PFSK-1 (cell line): ENCODE measurements around the gene PDF.

Experiments
- FOXP2 ChIP-seq: optimal IDR thresholded peaks from 2 replicates; pipeline ENCODE3; 2011; ENCODE audit warnings: borderline replicate concordance, control low read depth, inconsistent platforms; ENCODE audit not compliant: insufficient read depth; ENCODE audit errors: extremely low read length, extremely low read depth
- POLR2AphosphoS5 ChIP-seq: IDR thresholded peaks from 2 replicates; pipeline ENCODE4 v1.6.1; 2012; ENCODE audit warnings: low read depth, mild to moderate bottlenecking, control low read depth, low read length, moderate library complexity
- REST ChIP-seq, 2 experiments: IDR thresholded peaks; 2 replicates each; pipeline versions ENCODE4 v1.6.1 to v1.8.0; 2011 to 2012; ENCODE audit warnings: low read depth in 2 of 2, low read length in 2 of 2, control low read depth in 1 of 2, inconsistent platforms in 1 of 2, mild to moderate bottlenecking in 1 of 2, moderate library complexity in 1 of 2; ENCODE audit not compliant: insufficient read depth in 1 of 2
- SIN3A ChIP-seq: IDR thresholded peaks from 2 replicates; pipeline ENCODE4 v1.6.1; 2012; ENCODE audit warnings: mild to moderate bottlenecking, low read length, moderate library complexity, borderline replicate concordance; ENCODE audit not compliant: insufficient read depth
- TAF1 ChIP-seq: IDR thresholded peaks from 2 replicates; pipeline ENCODE4 v1.6.1; 2012; ENCODE audit warnings: low read length, control low read depth, borderline replicate concordance; ENCODE audit not compliant: insufficient read depth

The PDF gene

GRCh38 chr16:69365901-69366300 is 35.5 kb upstream of the PDF start:
- TF ChIP-seq REST (IDR thresholded peaks at IDR 0.05; ENCODE audit: insufficient read depth in 1 of 2, low read depth in 2 of 2, low read length in 2 of 2) (no peak), POLR2AphosphoS5 (no peak), SIN3A (no peak)

- TF ChIP-seq POLR2AphosphoS5: no peak
- TF ChIP-seq REST (IDR thresholded peaks at IDR 0.05; ENCODE audit: insufficient read depth in 1 of 2, low read depth in 2 of 2, low read length in 2 of 2): no peak
- TF ChIP-seq TAF1: no peak
- TF ChIP-seq SIN3A: no peak
- no peak for TF ChIP-seq FOXP2
These were observed 33.7 kb upstream of the PDF start for GRCh38 chr16:69364088-69364487.

- TF ChIP-seq TAF1 (no peak), POLR2AphosphoS5 (no peak), REST (IDR thresholded peaks at IDR 0.05; ENCODE audit: insufficient read depth in 1 of 2, low read depth in 2 of 2, low read length in 2 of 2) (no peak), FOXP2 (no peak), SIN3A (no peak)
These were observed 32.9 kb upstream of the PDF start for GRCh38 chr16:69363281-69363717.

- TF ChIP-seq POLR2AphosphoS5 (no peak), SIN3A (no peak), FOXP2 (no peak), REST (IDR thresholded peaks at IDR 0.05; ENCODE audit: insufficient read depth in 1 of 2, low read depth in 2 of 2, low read length in 2 of 2) (no peak), TAF1 (no peak)
These were observed 21.1 kb upstream of the PDF start, which contains the start of gene TMED6 for GRCh38 chr16:69351309-69352027. TMED6 (minus strand) TSS chr16:69351786; CDS start chr16:69351753, 33 bp downstream.
